H1 (cell line): ENCODE data around the gene TMEM51. TPM values are rescaled to one million over a fixed set of nuclear protein-coding genes. Genes with fewer than 3 reads are reported as not detected.

Source experiments
- CTCF ChIA-PET: fragments of 300-600 bp; sonication (Branson Sonifier 250); formaldehyde crosslinking; loops from one replicate; lab custom pipeline; 2021; ENCODE audit not compliant: partially characterized antibody; lab: Charles Lee
- POLR2A ChIA-PET: fragments of 300-600 bp; sonication (Branson Sonifier 250); formaldehyde crosslinking; loops from one replicate; lab custom pipeline; 2021; ENCODE audit warnings: inconsistent platforms; ENCODE audit not compliant: partially characterized antibody; lab: Charles Lee
- DNase-seq, 2 experiments: peaks; one replicate each; pipeline versions ENCODE4 v3.0.0 to v3.0.0-alpha.2; 2010 to 2022; ENCODE audit warnings: low spot score in 2 of 2, low read depth in 1 of 2, mixed read lengths in 1 of 2
- FAIRE-seq: peaks from 2 replicates; lab custom pipeline; 2011; peaks lifted over from hg19 to GRCh38; lab: Jason Lieb, UNC
- H2AFZ ChIP-seq: 2 replicates; pipeline ENCODE4 v1.8.1; 2012; ENCODE audit warnings: low read length, inconsistent platforms
- H2AK5ac ChIP-seq: 2 replicates; pipeline ENCODE4 v1.6.1; 2013; ENCODE audit warnings: low read depth, low read length
- H2BK120ac ChIP-seq: replicated peaks from 2 replicates; pipeline ENCODE3; 2013; ENCODE audit warnings: low read depth, low read length, inconsistent platforms
- H2BK12ac ChIP-seq: 2 replicates; pipeline ENCODE4 v1.6.1; 2013; ENCODE audit warnings: low read depth, low read length
- H2BK15ac ChIP-seq: 2 replicates; pipeline ENCODE4 v1.6.1; 2013; ENCODE audit warnings: low read length
- H2BK20ac ChIP-seq: 2 replicates; pipeline ENCODE4 v1.6.1; 2013; ENCODE audit warnings: low read length
- H2BK5ac ChIP-seq: 2 replicates; pipeline ENCODE4 v1.6.1; 2013; ENCODE audit warnings: low read depth, low read length
- H3K14ac ChIP-seq: 2 replicates; pipeline ENCODE4 v1.6.1; 2013; ENCODE audit warnings: inconsistent platforms; ENCODE audit not compliant: insufficient read length
- H3K18ac ChIP-seq: 2 replicates; pipeline ENCODE4 v1.6.1; 2013; ENCODE audit warnings: low read length; ENCODE audit errors: extremely low read depth
- H3K23ac ChIP-seq: 2 replicates; pipeline ENCODE4 v1.6.1; 2013; ENCODE audit warnings: inconsistent platforms; ENCODE audit not compliant: insufficient read length
- H3K23me2 ChIP-seq: 2 replicates; pipeline ENCODE4 v1.6.1; 2013; ENCODE audit warnings: low read depth, low read length
- H3K27ac ChIP-seq: 2 replicates; pipeline ENCODE4 v1.6.1; 2011; ENCODE audit warnings: low read depth, low read length, inconsistent platforms
- H3K27me3 ChIP-seq, 4 experiments: replicated peaks in 1 of 4; 1 replicate in 1 of 4; 2 replicates in 3 of 4; pipeline versions ENCODE4 v1.6.1 to v1.8.1; 2011 to 2013; ENCODE audit warnings: low read length in 3 of 4, mild to moderate bottlenecking in 3 of 4, inconsistent platforms in 2 of 4, mixed read lengths in 2 of 4, moderate library complexity in 1 of 4; ENCODE audit not compliant: control insufficient read depth in 3 of 4, insufficient read depth in 3 of 4; ENCODE audit errors: extremely low read depth in 1 of 4
- H3K36me3 ChIP-seq, 4 experiments: 2 replicates each; pipeline versions ENCODE4 v1.6.1 to v1.8.1; 2011 to 2013; ENCODE audit warnings: mild to moderate bottlenecking in 4 of 4, low read length in 3 of 4, moderate library complexity in 2 of 4, control low read depth in 1 of 4, inconsistent platforms in 1 of 4; ENCODE audit not compliant: insufficient read depth in 4 of 4, control insufficient read depth in 2 of 4
- H3K4ac ChIP-seq: replicated peaks from 2 replicates; pipeline ENCODE3; 2013; ENCODE audit warnings: low read length, low read depth, mixed read lengths, inconsistent platforms; ENCODE audit not compliant: insufficient read length
- H3K4me1 ChIP-seq, 4 experiments: replicated peaks in 1 of 4; 1 replicate in 1 of 4; 2 replicates in 3 of 4; pipeline versions ENCODE4 v1.6.1 to v1.8.1; 2011 to 2013; ENCODE audit warnings: low read length in 3 of 4, inconsistent platforms in 2 of 4, mixed read lengths in 1 of 4; ENCODE audit not compliant: insufficient read depth in 4 of 4, control insufficient read depth in 3 of 4
- H3K4me2 ChIP-seq, 2 experiments: 2 replicates each; pipeline versions ENCODE4 v1.6.1 to v1.8.1; 2011 to 2013; ENCODE audit warnings: low read depth in 2 of 2, low read length in 2 of 2, control low read depth in 1 of 2, inconsistent platforms in 1 of 2, mild to moderate bottlenecking in 1 of 2; ENCODE audit not compliant: insufficient read depth in 1 of 2
- H3K4me3 ChIP-seq, 4 experiments: fragments of 200-600, 300-600 bp in 1 of 4; sonication (generic), shearing (Covaris generic), sonication (Bioruptor Twin) in 1 of 4; 2 replicates each; pipeline versions ENCODE4 v1.5.1 to v1.8.1; 2011 to 2016; ENCODE audit warnings: low read length in 4 of 4, low read depth in 3 of 4, control low read depth in 2 of 4, inconsistent platforms in 2 of 4, mild to moderate bottlenecking in 2 of 4, mixed read lengths in 1 of 4, moderate library complexity in 1 of 4; ENCODE audit not compliant: insufficient read depth in 2 of 4; ENCODE audit errors: extremely low read depth in 1 of 4
- H3K56ac ChIP-seq: replicated peaks from 2 replicates; pipeline ENCODE3; 2013; ENCODE audit warnings: low read depth, mild to moderate bottlenecking, mixed read lengths, low read length, inconsistent platforms; ENCODE audit not compliant: insufficient read length
- H3K79me1 ChIP-seq: 2 replicates; pipeline ENCODE4 v1.6.1; 2013; ENCODE audit warnings: low read depth, low read length, control low read depth
- H3K79me2 ChIP-seq, 2 experiments: 2 replicates each; pipeline versions ENCODE4 v1.6.1 to v1.8.1; 2012 to 2013; ENCODE audit warnings: low read length in 2 of 2, mild to moderate bottlenecking in 2 of 2, inconsistent platforms in 1 of 2; ENCODE audit not compliant: insufficient read depth in 2 of 2, control insufficient read depth in 1 of 2
- H3K9ac ChIP-seq, 4 experiments: replicated peaks in 1 of 4; 1 replicate in 1 of 4; 2 replicates in 3 of 4; pipeline versions ENCODE4 v1.6.1 to v1.8.1; 2011 to 2013; ENCODE audit warnings: low read depth in 3 of 4, low read length in 3 of 4, control low read depth in 2 of 4, mild to moderate bottlenecking in 2 of 4, moderate library complexity in 2 of 4, inconsistent platforms in 1 of 4; ENCODE audit errors: extremely low read depth in 1 of 4
- H3K9me3 ChIP-seq, 2 experiments: 2 replicates each; pipeline versions ENCODE4 v1.6.1 to v1.8.1; 2012 to 2013; ENCODE audit warnings: mild to moderate bottlenecking in 2 of 2, moderate library complexity in 2 of 2, control low read depth in 1 of 2, inconsistent platforms in 1 of 2, low read depth in 1 of 2, low read length in 1 of 2, mixed read lengths in 1 of 2; ENCODE audit not compliant: insufficient read depth in 2 of 2
- H4K20me1 ChIP-seq, 2 experiments: replicated peaks in 1 of 2; 2 replicates each; pipeline versions ENCODE3 to v1.8.1; 2011 to 2013; ENCODE audit warnings: inconsistent platforms in 2 of 2, low read length in 2 of 2, mild to moderate bottlenecking in 1 of 2; ENCODE audit not compliant: insufficient read depth in 2 of 2, control insufficient read depth in 1 of 2
- H4K5ac ChIP-seq: 2 replicates; pipeline ENCODE4 v1.6.1; 2013; ENCODE audit warnings: low read length, low read depth, mixed read lengths, inconsistent platforms; ENCODE audit not compliant: insufficient read length
- H4K8ac ChIP-seq: 2 replicates; pipeline ENCODE4 v1.8.0; 2013; ENCODE audit warnings: mild to moderate bottlenecking, moderate library complexity, low read length, inconsistent platforms; ENCODE audit not compliant: insufficient read depth; ENCODE audit errors: extremely low read depth
- H4K91ac ChIP-seq: replicated peaks from 2 replicates; pipeline ENCODE3; 2013; ENCODE audit warnings: low read length, mixed read lengths, inconsistent platforms; ENCODE audit not compliant: insufficient read length
- NANOG ChIP-seq: IDR thresholded peaks from 2 replicates; pipeline ENCODE4 v1.6.1; 2011; ENCODE audit warnings: low read length, low read depth, mild to moderate bottlenecking, inconsistent platforms; ENCODE audit not compliant: insufficient read depth, poor library complexity, severe bottlenecking
- SIN3A ChIP-seq, 2 experiments: IDR thresholded peaks in 1 of 2; conservative IDR thresholded peaks in 1 of 2; 2 replicates each; pipeline ENCODE4 v1.6.1; 2011 to 2012; ENCODE audit warnings: low read length in 2 of 2, improper control_type of control experiment in 1 of 2, low read depth in 1 of 2, mild to moderate bottlenecking in 1 of 2
- WGBS, 2 experiments: shearing (Covaris generic) in 1 of 2; methylation state at CpG; one replicate each; pipeline versions ENCODE4 v1.1.6 to v1.1.7; 2013 to 2015; ENCODE audit warnings: low lambda C conversion rate in 2 of 2, mixed read lengths in 2 of 2, inconsistent platforms in 1 of 2, low coverage in 1 of 2, missing lambda C conversion rate in 1 of 2; ENCODE audit not compliant: insufficient replicate concordance in 2 of 2, insufficient coverage in 1 of 2, insufficient read length in 1 of 2; ENCODE audit errors: extremely low coverage in 1 of 2, missing lambda C conversion rate in 1 of 2; 5-methylcytosine and 5-hydroxymethylcytosine counted together
- polyA plus RNA-seq, 7 experiments: library from polyadenylated mRNA; depleted of rRNA in 3 of 7; stranded (reverse) in 5 of 7; unstranded in 2 of 7; fragments of >200 nt in 5 of 7; fragments of 200-250 nt in 2 of 7; gene quantifications; 1 replicate in 5 of 7; 2 replicates in 1 of 7; 4 replicates in 1 of 7; pipeline versions ENCODE4 v1.2.1 to v1.2.3, GENCODE V29; 2011 to 2013; ENCODE audit warnings: missing spikeins in 2 of 7, mixed read lengths in 2 of 7
- total RNA-seq: library from RNA; stranded (reverse); fragmentation: NEBNext Ultra II Directional; extraction: Animal tissue kit (Norgen Biotek cat#: 25700); gene quantifications from 2 replicates; pipeline ENCODE4 v1.2.1, GENCODE V29; 2021

TMEM51 gene
- total and polyA plus RNA-seq, 2 of the 8 experiments (the other 6 are each of a cell fraction or from before 2014, with no cell fraction given): 9.9 to 10.7 TPM

- no peak overlapping the region for H2AFZ ChIP-seq
- TF ChIP-seq NANOG: no peak
- no peak for TF ChIP-seq SIN3A (conservative IDR thresholded peaks at IDR 0.05 in 1 of 2, IDR thresholded peaks at IDR 0.05 in 1 of 2; ENCODE audit: low read depth in 1 of 2, low read length in 2 of 2)
- TF ChIP-seq, all 59 proteins: peak for 0
- no peak overlapping the region for H2BK20ac ChIP-seq
- no peak overlapping the region for H2BK5ac ChIP-seq
- no peak overlapping the region for H3K23ac ChIP-seq
- H3K4ac ChIP-seq: no peak overlapping the region
- 93% methylated on average over 6 of the region's 6 CpGs; no CpG with 5 or more reads in 1 of the 2 experiments for WGBS, 2 experiments
- H3K27ac ChIP-seq: no peak overlapping the region
- peaks cover 0 to 2% (median 0%) of the 10 kb centered on the region in 4 experiments; a peak in 1 of 7 replicates for H3K27me3 ChIP-seq
- H3K14ac ChIP-seq: no peak overlapping the region
- POLR2A ChIA-PET: no interaction called here
- no peak overlapping the region for H2BK120ac ChIP-seq
- no peak overlapping the region for H3K18ac ChIP-seq
- no peak overlapping the region for H2BK15ac ChIP-seq
- H4K8ac ChIP-seq: no peak overlapping the region
- no peak overlapping the region for H4K91ac ChIP-seq
- H3K9me3 ChIP-seq: 0 out of 4 replicates have a peak, but pooled peaks cover 0 to 2% of the 10 kb centered on the region in 2 experiments
- H2AK5ac ChIP-seq: peak overlapping the region; percentile 65; the same call in 1 of the 2 replicates
- no peaks in the 10 kb centered on the region for H3K23me2 ChIP-seq
- no peak overlapping the region for H2BK12ac ChIP-seq
- no peaks in the 10 kb centered on the region for H3K79me1 ChIP-seq
- CTCF ChIA-PET: interaction anchor here (0.6 to 3.1 kb wide), 2 partner anchors 9 to 13 kb away, joined by 3 to 25 read pairs; no protein-coding TSS in a partner anchor
- no peak overlapping the region for H3K56ac ChIP-seq
- FAIRE-seq: no peak
- H4K5ac ChIP-seq: no peak overlapping the region
- no peaks in the 10 kb centered on the region for H3K79me2 ChIP-seq
- H3K4me3 ChIP-seq: no peak overlapping the region
- H3K36me3 ChIP-seq: no peaks in the 10 kb centered on the region
- H3K4me1 ChIP-seq: peaks cover 0 to 11% (median 7%) of the 10 kb centered on the region in 4 experiments; a peak in 5 of 7 replicates
- H3K4me2 ChIP-seq: no peak overlapping the region
- no peak overlapping the region for H3K9ac ChIP-seq
- H4K20me1 ChIP-seq: no peaks in the 10 kb centered on the region
- DNase-seq: no peak
Observed at GRCh38 chr1:15137809-15138208, 15.7 kb upstream of the TMEM51 start.
